ENCODE results near the gene KCNN1. TPM values are rescaled to one million over a fixed set of nuclear protein-coding genes. Genes with fewer than 3 reads are reported as not detected.

Gene KCNN1
- total and polyA plus RNA-seq, 2 of the 13 experiments (the other 11 are each of a cell fraction or from before 2014, with no cell fraction given), result 0.04 TPM; not detected in 1

- TF ChIP-seq, protein P1, sequence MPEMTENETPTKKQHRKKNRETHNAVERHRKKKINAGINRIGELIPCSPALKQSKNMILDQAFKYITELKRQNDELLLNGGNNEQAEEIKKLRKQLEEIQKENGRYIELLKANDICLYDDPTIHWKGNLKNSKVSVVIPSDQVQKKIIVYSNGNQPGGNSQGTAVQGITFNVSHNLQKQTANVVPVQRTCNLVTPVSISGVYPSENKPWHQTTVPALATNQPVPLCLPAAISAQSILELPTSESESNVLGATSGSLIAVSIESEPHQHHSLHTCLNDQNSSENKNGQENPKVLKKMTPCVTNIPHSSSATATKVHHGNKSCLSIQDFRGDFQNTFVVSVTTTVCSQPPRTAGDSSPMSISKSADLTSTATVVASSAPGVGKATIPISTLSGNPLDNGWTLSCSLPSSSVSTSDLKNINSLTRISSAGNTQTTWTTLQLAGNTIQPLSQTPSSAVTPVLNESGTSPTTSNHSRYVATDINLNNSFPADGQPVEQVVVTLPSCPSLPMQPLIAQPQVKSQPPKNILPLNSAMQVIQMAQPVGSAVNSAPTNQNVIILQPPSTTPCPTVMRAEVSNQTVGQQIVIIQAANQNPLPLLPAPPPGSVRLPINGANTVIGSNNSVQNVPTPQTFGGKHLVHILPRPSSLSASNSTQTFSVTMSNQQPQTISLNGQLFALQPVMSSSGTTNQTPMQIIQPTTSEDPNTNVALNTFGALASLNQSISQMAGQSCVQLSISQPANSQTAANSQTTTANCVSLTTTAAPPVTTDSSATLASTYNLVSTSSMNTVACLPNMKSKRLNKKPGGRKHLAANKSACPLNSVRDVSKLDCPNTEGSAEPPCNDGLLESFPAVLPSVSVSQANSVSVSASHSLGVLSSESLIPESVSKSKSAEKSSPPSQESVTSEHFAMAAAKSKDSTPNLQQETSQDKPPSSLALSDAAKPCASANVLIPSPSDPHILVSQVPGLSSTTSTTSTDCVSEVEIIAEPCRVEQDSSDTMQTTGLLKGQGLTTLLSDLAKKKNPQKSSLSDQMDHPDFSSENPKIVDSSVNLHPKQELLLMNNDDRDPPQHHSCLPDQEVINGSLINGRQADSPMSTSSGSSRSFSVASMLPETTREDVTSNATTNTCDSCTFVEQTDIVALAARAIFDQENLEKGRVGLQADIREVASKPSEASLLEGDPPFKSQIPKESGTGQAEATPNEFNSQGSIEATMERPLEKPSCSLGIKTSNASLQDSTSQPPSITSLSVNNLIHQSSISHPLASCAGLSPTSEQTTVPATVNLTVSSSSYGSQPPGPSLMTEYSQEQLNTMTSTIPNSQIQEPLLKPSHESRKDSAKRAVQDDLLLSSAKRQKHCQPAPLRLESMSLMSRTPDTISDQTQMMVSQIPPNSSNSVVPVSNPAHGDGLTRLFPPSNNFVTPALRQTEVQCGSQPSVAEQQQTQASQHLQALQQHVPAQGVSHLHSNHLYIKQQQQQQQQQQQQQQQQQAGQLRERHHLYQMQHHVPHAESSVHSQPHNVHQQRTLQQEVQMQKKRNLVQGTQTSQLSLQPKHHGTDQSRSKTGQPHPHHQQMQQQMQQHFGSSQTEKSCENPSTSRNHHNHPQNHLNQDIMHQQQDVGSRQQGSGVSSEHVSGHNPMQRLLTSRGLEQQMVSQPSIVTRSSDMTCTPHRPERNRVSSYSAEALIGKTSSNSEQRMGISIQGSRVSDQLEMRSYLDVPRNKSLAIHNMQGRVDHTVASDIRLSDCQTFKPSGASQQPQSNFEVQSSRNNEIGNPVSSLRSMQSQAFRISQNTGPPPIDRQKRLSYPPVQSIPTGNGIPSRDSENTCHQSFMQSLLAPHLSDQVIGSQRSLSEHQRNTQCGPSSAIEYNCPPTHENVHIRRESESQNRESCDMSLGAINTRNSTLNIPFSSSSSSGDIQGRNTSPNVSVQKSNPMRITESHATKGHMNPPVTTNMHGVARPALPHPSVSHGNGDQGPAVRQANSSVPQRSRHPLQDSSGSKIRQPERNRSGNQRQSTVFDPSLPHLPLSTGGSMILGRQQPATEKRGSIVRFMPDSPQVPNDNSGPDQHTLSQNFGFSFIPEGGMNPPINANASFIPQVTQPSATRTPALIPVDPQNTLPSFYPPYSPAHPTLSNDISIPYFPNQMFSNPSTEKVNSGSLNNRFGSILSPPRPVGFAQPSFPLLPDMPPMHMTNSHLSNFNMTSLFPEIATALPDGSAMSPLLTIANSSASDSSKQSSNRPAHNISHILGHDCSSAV (CRISPR knock-in tag; IDR thresholded peaks at IDR 0.05; ENCODE audit: borderline replicate concordance), result no peak
- TF ChIP-seq HNRNPL (IDR thresholded peaks at IDR 0.05; ENCODE audit: low read depth, low read length) (no peak), KDM5B (CRISPR knock-in tag; IDR thresholded peaks at IDR 0.05; ENCODE audit: borderline replicate concordance) (no peak), SALL1 (CRISPR knock-in tag; IDR thresholded peaks at IDR 0.05) (peak; percentile 47), SYNCRIP (IDR thresholded peaks at IDR 0.05; ENCODE audit: insufficient read depth, low read depth, low read length) (no peak), ZNF180 (CRISPR knock-in tag; IDR thresholded peaks at IDR 0.05; ENCODE audit: borderline replicate concordance, low read depth) (no peak), ZFAT (CRISPR knock-in tag; conservative IDR thresholded peaks at IDR 0.05) (no peak), SMARCE1 (IDR thresholded peaks at IDR 0.05; ENCODE audit: borderline replicate concordance) (no peak), ZNF3 (CRISPR knock-in tag; IDR thresholded peaks at IDR 0.05) (no peak), ZFP36L2 (CRISPR knock-in tag; IDR thresholded peaks at IDR 0.05) (no peak)
- TF ChIP-seq, protein P2, sequence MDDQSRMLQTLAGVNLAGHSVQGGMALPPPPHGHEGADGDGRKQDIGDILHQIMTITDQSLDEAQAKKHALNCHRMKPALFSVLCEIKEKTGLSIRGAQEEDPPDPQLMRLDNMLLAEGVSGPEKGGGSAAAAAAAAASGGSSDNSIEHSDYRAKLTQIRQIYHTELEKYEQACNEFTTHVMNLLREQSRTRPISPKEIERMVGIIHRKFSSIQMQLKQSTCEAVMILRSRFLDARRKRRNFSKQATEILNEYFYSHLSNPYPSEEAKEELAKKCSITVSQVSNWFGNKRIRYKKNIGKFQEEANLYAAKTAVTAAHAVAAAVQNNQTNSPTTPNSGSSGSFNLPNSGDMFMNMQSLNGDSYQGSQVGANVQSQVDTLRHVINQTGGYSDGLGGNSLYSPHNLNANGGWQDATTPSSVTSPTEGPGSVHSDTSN (CRISPR knock-in tag; IDR thresholded peaks at IDR 0.05; ENCODE audit: borderline replicate concordance), result no peak
- TF ChIP-seq, protein P3, sequence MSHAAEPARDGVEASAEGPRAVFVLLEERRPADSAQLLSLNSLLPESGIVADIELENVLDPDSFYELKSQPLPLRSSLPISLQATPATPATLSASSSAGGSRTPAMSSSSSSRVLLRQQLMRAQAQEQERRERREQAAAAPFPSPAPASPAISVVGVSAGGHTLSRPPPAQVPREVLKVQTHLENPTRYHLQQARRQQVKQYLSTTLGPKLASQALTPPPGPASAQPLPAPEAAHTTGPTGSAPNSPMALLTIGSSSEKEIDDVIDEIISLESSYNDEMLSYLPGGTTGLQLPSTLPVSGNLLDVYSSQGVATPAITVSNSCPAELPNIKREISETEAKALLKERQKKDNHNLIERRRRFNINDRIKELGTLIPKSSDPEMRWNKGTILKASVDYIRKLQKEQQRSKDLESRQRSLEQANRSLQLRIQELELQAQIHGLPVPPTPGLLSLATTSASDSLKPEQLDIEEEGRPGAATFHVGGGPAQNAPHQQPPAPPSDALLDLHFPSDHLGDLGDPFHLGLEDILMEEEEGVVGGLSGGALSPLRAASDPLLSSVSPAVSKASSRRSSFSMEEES (CRISPR knock-in tag; IDR thresholded peaks at IDR 0.05), result no peak
- TF ChIP-seq, protein P4, sequence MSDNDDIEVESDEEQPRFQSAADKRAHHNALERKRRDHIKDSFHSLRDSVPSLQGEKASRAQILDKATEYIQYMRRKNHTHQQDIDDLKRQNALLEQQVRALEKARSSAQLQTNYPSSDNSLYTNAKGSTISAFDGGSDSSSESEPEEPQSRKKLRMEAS (IDR thresholded peaks at IDR 0.05), result peak; percentile 68
Observed at GRCh38 chr19:18007044-18007916, 40.4 kb downstream of the KCNN1 start (continued).
